GM03348 (cell line): ENCODE data around the gene GLRA1.
A peak's percentile ranks its signal among the peaks of the same experiment; 100 is the strongest.
"Not testable (repeated sequence)": the region's sequence is repeated elsewhere in the genome, so short reads cannot be mapped to it uniquely, and the experiment has no call there.

Experiments used
- DNase-seq: peaks from one replicate; pipeline ENCODE4 v3.0.0; 2012; ENCODE audit warnings: low spot score

Gene GLRA1

DNA sequence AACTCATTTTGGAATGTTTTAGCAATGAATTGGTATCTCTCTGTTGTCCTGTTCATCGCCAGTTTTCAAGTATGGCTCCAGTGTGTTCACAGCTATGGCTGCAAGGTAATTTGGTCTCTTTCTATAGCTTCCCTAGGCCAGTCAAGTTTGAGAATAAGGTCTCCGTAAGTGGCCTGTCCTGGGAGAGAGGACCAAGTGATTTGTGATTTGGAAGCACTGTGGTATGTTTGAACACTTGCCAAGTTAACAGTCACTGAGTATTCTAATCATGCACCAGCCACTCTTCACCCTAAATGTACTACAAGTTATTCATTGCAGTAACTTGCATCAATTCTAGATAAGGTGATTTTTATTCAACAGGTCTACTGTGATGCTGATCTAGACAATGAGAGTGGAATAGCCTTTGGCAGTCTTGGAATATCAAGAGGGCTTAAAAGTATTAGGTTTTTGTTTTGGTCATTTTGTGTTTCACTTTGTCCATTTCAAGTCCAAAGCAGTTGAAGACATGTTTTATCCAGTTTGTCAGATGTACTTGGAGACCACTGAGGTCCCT is 111.8 kb downstream of the GLRA1 start:
- no peak for DNase-seq

DNA sequence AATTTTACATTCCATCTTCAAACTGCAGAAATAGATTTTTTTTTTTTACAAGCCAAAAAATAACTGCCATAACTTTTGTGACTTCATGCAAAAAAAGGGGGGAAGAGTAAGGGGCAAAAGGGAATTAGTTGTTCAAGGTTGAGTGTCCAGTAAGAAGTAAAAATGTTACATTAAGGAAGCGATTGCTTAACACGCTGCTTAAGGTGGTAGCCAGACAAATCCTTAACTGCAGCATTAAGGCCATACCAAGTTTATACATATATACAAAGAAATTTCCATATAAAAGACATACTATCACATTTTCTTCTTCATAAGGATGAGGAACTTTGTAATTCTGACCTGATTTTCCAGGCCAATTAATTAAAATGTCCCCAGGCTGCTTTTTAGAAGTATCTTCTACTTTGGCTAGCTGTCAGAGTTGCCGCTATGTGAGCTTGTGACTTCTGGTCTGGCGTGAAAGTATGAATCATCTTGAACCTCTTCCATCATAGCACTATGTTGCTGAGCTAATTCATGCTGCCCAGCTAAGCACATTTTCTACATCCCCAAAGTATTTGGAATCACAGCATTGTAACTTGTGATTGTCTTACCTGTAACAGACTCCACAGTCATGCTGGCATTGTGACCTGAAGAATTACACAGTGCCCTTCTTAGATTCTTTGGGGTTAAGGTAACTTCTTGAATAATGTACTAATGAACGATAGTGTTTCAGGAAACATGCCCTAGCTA is 112.9 kb downstream of the GLRA1 start:
- peak; percentile 31 for DNase-seq

DNA sequence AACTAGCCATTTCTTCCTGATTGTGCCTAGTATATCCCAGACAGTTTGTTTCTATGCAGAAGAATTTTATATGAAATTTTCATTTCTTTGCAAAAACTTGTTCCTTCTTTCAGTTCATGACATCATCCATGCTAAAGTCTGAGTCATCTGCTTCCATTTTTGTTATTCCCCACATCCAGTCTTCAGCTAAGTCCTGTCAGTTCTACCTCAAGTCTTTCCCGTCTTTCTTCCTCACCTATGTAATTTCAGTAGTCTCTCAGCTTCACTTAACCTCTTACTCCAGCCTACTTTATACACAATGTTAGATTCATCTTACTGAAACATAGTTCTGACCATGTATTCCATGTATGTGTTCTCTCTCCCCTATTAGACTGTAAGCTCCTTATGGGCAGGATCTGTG is 113.8 kb downstream of the GLRA1 start:
- no peak for DNase-seq

DNA sequence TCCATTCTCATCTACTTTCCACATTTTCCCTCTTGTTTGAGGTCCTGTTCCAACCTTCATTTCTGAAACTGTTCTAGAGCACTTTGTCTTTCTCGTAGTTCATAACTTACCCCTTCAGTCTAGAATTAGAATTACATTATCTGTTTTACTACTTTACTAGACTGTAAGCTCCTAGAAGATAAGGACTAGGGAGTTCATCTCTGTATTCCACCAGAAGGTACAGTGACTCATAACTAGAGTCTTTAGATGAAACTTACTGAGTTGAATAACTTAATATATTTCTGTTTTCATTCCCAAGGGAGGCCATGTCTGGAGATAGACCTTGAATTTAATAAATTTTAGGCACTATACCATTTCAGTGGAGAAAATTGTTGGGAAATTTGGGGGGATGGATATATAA is 114.2 kb downstream of the GLRA1 start:
- DNase-seq, result no peak

DNA sequence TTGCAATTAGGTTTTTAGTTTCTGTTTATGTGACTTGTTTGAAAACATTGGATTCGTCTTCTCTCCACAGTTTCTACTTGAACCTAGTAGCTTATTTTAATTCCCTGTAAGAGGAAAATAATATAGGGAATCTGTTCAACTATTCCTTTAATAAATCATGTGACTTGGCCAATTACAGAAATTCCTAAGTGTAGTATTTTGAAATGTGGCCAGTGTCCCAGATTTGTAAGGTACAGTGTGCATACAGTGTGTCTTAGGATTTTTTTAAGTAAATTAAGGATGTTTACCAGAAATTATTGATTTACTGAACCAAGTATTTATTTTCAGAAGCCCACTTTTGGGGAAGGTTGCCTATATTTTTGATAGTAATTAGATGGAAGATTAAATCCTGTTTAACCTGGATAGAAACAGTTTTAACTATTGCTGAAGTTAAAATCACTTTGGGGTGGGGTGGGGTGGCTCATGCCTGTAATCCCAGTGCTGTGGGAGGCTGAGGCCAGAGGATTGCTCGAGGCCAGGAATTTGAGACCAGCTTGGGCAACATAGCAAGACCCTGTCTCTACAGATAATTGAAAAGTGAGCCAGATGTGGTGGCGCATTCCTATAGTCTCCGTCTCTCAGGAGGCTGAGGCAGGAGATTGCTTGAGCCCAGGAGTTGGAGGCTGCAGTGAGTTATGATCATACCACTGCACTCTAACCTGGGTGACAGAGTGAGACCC is 116.0 kb downstream of the GLRA1 start:
- no peak for DNase-seq

DNA sequence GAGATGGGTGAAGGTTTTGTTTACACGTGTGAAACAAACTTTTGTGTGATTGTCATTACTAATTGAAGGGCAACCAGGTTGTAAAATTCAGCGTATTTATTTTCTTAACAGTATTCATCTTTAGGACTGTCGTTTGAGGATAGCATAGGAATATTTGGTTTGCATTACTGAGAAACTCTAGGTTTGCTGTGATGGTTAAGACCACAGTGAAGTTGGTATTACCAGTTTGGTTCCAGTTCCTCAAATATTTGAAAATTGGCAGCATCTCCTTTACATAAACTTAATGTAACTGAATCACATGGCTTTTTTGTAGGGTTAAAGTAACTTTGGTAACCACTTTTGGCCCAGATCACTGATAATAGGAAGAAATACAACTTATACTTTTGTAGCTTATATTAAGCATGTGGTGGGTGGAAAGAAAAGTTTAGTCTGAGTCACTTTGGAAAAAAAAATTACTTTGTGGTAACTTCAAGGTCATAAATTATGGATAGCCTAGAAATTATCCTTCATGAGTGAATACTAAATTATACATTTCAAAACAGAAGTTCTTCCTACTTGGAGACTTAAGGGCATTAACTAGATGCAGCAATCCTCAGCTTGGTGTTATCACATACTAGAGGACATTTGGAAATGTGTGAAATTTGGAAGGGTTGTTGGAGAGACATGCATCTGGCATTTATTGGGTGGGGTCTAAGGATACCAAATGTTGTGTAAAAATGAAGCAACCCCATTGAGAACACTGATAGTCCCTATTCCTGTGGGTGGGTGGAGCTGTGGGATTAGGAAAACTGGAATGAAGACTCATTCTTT is 119.0 kb downstream of the GLRA1 start:
- peak; percentile 77 for DNase-seq

DNA sequence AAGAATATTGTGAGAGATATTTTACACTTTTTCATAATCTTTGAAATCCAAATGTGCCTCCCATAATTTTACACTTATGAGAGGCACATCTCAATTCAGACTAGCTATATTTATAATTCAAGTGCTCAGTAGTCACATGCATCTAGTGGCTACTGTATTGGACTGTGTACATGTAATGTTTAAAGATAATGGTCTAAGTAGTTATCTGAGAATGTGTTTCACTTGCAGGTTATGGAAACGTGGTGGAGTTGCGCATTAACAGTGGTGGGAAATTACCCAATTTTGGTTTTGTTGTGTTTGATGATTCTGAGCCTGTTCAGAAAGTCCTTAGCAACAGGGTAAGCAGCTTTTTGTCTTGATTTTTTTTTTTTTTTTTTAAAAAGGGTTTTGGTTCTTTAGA is 124.1 kb downstream of the GLRA1 start:
- no peak for DNase-seq

DNA sequence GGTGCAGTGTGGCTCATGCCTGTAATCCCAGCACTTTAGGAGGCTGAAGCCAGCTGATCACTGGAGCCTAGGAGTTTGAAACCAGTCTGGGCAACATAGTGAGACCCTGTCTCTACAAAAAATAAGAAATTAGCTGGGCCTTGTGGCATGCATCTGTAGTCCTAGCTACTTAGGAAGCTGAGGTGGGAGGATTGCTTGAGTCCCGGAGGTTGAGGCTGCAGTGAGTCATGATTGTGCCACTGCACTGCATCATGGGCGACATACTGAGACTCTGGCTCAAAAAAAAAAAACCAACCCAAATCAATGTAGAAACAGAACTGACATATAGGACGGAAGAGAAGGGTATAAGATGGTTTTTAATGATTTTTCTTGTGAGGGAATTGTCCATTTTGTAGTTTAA is 125.2 kb downstream of the GLRA1 start:
- DNase-seq, result no peak

DNA sequence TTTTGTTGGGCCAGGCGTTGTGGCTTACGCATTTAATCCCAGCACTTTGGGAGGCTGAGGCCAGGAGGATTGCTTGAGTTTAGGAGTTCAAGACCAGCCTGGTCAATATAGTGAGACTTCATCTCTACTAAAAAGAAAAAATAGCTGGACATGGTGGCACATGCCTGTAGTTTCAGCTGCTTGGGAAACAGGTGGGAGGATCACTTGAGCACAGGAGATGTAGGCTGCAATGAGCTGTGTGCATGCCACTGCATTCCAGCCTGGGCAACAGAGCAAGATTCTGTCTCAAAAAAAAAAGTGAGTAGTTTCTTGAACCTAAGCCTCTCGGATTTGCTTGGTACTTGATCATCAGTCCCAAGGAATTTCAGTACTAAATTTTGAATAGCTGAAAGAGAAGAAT is 126.0 kb downstream of the GLRA1 start:
- DNase-seq, result no peak

DNA sequence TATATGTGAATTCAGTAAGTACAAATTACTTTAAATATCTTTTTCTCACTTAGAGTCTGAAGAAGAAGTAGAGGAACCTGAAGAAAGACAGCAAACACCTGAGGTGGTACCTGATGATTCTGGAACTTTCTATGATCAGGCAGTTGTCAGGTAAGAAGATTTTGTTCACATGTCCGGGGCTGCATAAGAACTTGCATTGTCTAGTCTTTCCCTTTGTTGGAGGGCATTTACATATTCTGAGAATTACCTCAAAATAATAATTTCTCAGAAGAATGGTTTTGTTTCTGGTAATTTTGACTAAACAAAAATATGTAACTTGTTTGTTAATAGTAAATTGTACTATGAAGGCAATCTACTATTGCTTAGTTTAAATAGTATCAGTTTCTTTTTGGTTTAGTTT is 129.2 kb downstream of the GLRA1 start:
- DNase-seq, result no peak

DNA sequence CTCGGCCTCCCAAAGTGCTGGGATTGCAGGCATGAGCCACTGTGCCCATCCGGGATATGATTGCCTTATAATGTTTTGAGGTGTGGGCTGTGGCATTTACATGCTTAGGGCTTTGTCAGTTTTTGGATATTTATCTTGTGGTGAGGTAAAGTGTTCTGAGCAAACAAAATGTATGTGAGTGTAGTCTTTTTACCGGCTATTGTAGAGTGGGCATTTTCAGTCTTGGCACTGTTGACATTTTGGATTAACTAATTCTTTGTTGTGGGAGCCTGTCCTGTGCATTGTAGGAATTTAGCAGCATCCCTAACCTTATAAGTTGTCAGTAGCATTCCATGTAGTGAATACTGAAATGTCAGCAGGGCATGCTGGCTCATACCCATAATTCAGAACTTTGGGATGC is 131.3 kb downstream of the GLRA1 start:
- DNase-seq, result no peak

DNA sequence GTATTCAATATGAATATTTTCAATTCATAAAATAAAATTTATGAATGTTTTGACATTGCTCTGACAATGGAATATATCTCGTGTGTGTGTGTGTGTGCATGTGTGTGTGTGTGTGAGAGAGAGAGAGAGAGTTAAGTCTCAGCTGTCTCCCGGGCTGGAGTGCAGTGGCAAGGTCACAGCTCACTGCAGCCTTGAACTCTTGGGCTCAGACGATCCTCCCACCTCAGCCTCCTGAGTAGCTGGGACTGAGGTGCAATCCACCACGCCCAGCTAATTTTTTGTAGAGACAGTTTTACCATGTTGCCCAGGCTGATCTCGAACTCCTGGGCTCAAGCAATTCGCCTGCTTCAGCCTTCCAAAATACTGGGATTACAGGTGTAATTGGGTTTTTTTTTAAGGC is 136.8 kb downstream of the GLRA1 start:
- DNase-seq, result no peak

DNA sequence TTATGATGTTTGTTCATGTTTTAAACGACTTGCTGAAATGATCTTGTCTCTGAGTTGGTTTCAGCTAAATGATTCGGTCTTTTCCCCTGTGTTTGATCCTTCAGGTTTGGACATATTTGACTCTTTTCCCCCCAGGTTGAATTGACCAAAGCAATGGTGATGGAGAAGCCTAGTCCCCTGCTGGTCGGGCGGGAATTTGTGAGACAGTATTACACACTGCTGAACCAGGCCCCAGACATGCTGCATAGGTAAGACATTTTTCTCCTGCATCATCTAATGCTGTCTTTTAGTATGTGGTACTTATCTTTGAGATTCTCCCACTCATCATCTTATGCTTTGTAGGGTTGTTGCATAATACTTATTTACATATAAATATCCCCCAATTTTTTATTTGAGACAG is 138.2 kb downstream of the GLRA1 start:
- no peak for DNase-seq

DNA sequence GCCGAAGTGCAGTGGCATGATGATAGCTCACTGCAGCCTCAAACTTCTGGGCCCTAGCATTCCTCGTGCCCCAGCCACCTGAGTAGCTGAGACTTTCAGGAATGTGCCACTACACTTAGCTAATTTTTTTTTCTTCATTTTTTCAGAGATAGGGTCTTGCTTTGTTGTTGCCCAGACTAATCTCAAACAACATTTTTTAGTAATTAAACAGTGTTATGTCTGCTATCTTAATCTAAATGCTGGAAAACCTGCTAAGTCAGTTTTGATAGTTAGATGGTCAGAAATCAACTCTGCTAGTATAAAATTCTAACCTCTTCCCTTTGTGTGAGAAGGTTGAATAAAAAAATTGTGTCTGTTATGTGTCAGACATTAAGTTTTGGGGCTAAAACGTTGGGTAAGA is 140.5 kb downstream of the GLRA1 start:
- no peak for DNase-seq

DNA sequence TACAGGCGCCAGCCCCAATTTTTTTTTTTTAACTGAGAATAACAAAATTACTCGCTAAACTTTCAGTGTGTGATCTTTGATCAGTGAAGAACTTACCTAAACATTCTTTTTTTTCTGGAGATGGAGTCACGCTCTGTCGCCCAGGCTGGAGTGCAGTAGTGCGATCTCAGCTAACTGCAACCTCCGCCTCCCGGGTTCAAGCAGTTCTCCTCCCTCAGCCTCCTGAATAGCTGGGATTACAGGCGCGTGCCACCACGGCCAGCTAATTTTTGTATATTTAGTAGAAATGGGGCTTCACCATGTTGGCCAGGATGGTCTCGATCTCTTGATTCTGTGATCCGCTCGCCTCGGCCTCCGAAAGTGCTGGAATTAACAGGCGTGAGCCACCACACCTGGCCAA is 141.0 kb downstream of the GLRA1 start:
- DNase-seq, result not testable (repeated sequence)

DNA sequence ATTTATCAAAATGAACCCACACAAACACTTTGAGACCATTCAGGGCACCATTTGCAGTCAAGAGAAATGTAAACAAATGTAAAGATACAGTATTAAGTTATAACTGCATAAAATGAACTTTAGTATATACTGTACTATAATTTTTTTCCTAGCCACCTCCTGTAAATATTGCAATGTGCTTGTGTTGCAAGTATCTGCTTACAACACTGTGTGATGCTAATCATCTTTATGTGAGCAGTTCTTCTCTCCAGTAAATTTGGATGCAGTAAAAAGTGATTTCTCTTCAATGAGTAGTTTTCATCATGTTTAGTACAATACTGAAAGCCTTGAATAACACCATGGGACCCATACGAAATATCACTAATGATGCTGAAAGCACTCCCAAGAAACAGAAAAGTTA is 143.4 kb downstream of the GLRA1 start:
- DNase-seq, result no peak

DNA sequence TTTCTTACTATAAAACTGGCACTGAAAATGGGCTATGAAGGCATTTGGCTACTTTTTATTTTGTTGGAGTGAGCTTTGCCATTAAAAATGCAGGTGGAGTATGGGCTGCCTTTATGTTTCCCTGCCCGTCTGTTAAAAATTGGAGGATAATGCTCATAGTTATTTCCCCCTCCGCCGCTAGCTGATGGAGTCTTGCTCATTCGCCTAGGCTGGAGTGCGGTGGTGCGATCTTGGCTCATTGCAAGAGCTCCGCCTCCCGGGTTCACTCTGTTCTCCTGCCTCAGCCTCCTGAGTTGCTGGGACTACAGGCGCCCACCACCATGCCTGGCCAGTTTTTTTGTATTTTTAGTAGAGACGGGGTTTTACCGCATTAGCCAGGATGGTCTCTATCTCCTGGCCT is 144.3 kb downstream of the GLRA1 start:
- no peak for DNase-seq

DNA sequence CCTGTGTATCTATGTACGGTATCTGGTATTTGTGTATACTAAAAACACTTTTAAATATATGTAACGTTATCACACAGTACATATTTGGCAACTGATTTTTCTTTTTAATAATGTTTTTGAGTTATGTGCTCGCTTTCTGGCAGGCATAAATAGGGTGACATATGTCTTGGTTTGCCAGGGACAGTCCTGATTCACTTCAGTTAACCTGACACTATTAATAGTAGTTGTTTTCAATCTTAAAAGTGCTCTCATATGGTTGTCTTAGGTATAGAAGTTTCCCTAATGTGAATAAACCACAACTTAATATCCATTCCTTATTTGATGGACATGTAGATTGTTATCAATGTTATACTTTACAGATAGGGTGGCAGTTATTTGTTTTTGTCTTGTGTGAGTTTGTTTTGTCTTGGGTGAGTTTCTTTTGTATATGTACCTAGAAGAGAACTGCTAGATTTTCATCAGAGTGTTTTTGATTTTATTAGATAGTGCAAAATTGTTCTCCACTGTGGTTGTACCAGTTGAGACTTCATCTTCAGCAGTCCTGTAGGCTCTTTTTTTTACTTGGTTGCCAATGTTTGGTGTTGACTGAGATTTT is 145.0 kb downstream of the GLRA1 start:
- DNase-seq, result no peak

DNA sequence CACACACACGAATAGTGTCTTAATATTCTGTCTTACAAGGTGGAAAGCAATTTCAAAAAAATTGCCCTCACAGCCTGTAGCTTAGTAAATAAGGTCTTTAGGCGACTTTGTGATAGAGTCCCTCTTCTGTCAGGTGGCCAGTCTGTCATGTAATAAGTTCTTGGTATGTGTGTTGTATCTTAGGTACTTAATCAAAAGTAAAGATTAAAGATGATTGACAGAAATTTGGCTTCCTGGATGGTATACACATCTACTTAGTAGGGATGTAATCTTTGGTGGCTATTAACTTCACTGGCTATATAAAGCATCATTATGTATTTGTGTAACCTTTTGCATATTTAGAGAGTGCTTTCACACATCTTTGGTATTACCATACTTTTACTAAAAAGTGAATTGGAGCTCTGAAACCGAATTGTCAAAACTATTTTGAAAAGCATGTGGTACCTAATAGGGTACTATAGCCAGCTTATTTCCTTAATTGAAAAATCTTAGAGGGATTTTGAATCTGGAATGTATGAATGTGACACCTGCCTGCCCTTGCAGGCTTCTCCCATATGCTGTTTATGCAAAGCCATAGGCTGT is 149.5 kb downstream of the GLRA1 start:
- no peak for DNase-seq

DNA sequence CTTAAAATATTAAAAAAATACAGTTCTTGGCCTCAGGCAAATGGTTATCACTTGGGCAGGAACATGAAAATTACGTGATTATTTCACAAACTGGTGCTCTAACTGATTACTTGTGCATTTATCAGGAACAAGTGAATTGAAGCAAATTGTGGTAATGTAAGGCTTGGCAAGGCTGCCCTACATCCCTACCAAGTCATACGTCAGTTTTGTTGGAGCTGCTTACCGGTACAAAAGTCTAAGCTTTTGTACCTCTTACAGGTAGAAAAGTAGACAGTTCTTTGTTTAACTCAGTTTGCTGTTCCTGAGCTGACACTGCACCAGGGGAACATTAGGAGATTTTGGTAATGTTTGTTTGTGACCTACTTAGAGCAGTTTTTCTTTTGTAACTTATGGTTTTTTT is 150.7 kb downstream of the GLRA1 start:
- no peak for DNase-seq

DNA sequence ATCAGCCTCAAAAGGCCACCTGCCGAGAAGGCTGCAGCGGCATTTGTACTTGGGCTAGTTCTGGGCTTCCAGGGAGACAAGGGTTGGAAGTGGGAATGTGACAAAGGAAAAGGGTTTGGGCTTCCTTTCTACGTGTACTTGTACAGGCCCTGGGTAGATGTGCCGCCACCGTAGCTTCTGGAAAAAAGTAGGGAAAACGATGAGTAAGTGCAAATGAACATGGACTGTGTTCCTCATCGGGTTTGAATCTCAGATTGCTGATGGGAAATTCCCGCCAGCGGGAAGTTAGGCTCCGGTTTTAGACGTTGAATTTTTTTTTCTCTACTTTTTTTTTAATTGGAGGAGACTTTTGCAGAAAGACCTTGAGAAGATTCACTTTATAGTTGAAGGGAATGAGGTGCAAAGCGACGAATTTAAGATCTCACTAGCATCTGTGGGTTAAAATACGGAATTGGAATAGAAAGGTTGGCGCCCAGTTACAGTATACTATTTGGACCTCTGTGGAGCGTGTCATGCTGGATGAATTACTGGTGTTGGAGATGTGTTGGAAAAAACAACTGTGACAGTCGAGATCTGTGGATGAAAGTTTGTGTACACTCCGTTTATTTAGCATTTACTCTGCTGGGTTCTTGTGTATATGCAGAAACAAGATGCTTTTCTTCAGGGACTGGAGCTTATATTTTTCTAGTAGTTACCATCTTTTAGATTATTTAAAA is 151.6 kb downstream of the GLRA1 start:
- peak; percentile 18 for DNase-seq
